GM18526 (cell line): ENCODE results near the gene CDH24.

Experiments used
- POLR2A ChIP-seq: IDR thresholded peaks from 3 replicates; pipeline ENCODE4 v1.6.1; 2011; ENCODE audit not compliant: insufficient read length; ENCODE audit errors: extremely low read depth

Gene CDH24

GRCh38 chr14:23094666-23095195 is 37.4 kb upstream of the CDH24 start, which contains the start of gene ACIN1:
ACIN1 (minus strand) TSS chr14:23095136; CDS start chr14:23095112, 24 bp downstream.
- peak; percentile 81 for TF ChIP-seq POLR2A

GRCh38 chr14:23093991-23094665 is 36.8 kb upstream of the CDH24 start:
- no peak for TF ChIP-seq POLR2A

DNA sequence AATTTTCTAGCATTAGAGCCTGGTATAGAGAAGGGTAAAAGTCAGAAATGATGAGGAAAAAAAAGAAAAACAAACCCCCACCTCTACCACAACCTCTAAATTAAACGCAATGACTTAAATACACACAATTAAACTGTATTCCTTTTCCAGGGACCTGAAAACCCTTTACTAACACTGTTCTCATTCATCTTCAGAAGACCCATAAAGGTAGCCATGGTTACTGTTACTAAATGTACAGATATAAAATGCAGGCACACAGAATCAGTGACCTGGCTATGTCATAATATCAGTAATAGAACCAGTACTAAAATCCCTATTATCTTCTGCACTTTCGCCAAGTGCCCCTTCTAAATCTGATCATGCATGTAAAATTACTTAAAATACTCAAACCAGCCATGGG is 36.2 kb upstream of the CDH24 start:
- TF ChIP-seq POLR2A: no peak

- no peak for TF ChIP-seq POLR2A
Observed at GRCh38 chr14:23093104-23093503, 35.8 kb upstream of the CDH24 start.

- TF ChIP-seq POLR2A: no peak
Observed at GRCh38 chr14:23091294-23092225, 34.2 kb upstream of the CDH24 start.

- TF ChIP-seq POLR2A: no peak
Observed at GRCh38 chr14:23090254-23090636, 32.9 kb upstream of the CDH24 start.

DNA sequence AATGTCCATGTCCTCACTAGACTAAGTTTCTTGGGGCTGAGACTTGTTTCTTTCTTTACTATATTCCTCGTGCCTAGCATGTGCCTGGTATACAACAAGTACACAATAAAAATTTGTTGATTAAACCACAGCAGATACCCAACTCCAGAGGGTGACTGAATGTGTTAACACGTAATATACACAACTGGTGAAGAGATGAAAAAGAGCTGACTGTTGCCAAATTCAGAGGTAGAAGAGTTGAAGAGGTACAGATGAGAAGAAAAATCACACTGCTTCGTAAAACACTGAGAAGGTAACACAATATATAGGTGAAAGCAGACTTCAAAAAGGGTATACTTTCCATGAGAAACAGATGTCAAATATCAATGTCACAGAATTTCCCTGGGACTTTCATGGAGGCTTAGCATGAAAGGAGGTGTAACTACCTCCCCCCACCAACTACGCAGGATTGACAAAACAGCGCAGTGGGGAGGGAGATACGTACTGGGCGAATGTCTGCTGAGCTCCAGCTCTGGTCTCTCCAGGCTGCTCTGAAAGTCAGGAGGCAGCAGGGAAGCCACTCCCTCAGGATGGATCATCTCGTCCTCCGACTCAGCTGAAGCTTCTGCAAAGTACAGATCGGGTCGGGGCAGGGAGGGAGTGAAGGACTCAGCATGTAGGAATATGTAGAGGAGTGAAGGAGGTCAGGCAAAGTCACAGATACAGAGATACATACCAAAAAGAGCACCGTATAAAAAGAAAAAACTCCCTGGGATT is 32.4 kb upstream of the CDH24 start:
- TF ChIP-seq POLR2A: no peak

- TF ChIP-seq POLR2A: no peak
Observed at GRCh38 chr14:23086565-23086964, 29.2 kb upstream of the CDH24 start.

DNA sequence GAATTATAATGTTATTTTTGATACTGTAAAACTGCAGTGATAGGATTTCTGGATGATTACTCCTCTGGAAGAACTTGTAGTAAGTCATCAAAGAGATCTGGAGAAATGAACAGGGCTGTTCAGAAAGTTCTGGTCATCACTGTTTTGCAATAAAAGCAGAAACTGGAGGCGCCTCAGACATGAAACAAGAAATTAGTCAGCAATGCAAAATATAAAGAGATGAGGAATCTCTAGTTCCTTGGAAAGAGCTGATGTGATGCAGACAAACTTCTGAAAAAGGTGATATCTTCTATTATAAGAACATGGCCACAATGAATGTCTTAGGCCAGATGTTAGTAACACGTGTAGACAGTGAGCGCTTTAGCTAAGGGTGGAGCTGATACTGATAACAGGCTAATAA is 28.1 kb upstream of the CDH24 start:
- TF ChIP-seq POLR2A: no peak

DNA sequence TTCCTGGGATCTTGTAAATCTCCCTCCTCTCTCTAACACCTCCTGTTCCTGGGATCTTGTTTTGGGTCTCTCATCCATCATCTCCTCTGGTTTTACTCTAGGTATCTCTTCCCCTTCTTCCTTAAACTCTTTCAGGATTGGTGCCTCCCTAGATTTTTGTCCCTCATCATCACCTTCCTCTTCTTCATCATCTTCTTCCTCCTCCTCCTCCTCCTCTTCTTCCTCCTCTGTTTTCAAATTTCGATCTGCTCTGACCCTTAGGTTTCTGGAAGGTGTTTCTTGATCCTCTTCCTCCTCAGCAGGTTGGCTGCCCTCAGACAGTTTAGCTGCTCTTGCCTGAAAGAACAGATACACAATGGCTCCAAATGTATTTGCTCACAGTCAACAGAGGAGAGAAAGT is 23.2 kb upstream of the CDH24 start:
- TF ChIP-seq POLR2A: no peak

- no peak for TF ChIP-seq POLR2A
Observed at GRCh38 chr14:23079716-23080115, 22.4 kb upstream of the CDH24 start.

GRCh38 chr14:23078692-23079116 is 21.4 kb upstream of the CDH24 start:
- no peak for TF ChIP-seq POLR2A

DNA sequence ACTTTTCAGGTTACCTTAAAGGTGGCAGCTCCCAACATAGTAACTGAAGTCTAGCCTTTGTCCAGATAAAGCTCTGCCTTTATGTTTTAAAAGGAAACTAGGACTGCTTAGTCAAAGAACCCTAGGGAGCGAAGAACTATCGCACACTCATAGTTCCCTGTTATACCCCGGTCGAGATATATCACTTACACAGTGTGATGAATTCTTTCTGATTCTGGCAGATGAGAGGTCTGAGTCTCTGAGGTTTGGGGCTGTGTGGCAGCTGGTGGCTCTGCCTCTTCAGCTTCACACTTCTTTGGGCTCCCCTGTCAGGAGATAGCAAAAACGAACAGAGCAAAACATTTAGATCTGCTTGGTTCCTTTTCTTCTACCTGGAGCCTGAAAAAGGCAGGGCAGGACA is 20.6 kb upstream of the CDH24 start:
- no peak for TF ChIP-seq POLR2A

- TF ChIP-seq POLR2A: no peak
Observed at GRCh38 chr14:23076785-23077408, 19.6 kb upstream of the CDH24 start.

GRCh38 chr14:23074906-23075305 is 17.6 kb upstream of the CDH24 start:
- no peak for TF ChIP-seq POLR2A
